ENCODE data around the gene DEDD2.
A peak's percentile ranks its signal among the peaks of the same experiment; 100 is the strongest.

DEDD2 gene

GRCh38 chr19:42198676-42199439, 18.6 kb downstream of the DEDD2 start:
- no peak for DNase-seq (ENCODE audit: low spot score)

- DNase-seq (ENCODE audit: low spot score) = no peak
Observed at GRCh38 chr19:42197375-42197817, 20.1 kb downstream of the DEDD2 start.

- no peak for DNase-seq (ENCODE audit: low spot score)
Observed at GRCh38 chr19:42196011-42197001, 21.2 kb downstream of the DEDD2 start.

- no peak for DNase-seq (ENCODE audit: low spot score)
Observed at GRCh38 chr19:42193706-42194105, 23.8 kb downstream of the DEDD2 start.

GRCh38 chr19:42193294-42193693, 24.2 kb downstream of the DEDD2 start:
- DNase-seq (ENCODE audit: low spot score) = no peak

GRCh38 chr19:42191855-42192254, 25.6 kb downstream of the DEDD2 start:
- peak; percentile 37 for DNase-seq (ENCODE audit: low spot score)

- DNase-seq (ENCODE audit: low spot score) = no peak
Observed at GRCh38 chr19:42191330-42191729, 26.1 kb downstream of the DEDD2 start.

- DNase-seq (ENCODE audit: low spot score) = no peak
Observed at GRCh38 chr19:42189133-42189532, 28.3 kb downstream of the DEDD2 start.

- DNase-seq (ENCODE audit: low spot score) = no peak
Observed at GRCh38 chr19:42188665-42189064, 28.8 kb downstream of the DEDD2 start.

GRCh38 chr19:42185277-42185676, 32.2 kb downstream of the DEDD2 start:
- no peak for DNase-seq (ENCODE audit: low spot score)

- DNase-seq (ENCODE audit: low spot score) = peak; percentile 94
Observed at GRCh38 chr19:42184401-42184861, 33.0 kb downstream of the DEDD2 start.

GRCh38 chr19:42178791-42179674, 38.4 kb downstream of the DEDD2 start:
- DNase-seq (ENCODE audit: low spot score) = no peak

- DNase-seq (ENCODE audit: low spot score) = no peak
Observed at GRCh38 chr19:42177686-42178019, 39.8 kb downstream of the DEDD2 start.

- peak; percentile 92 for DNase-seq (ENCODE audit: low spot score)
Observed at GRCh38 chr19:42176990-42177685, 40.3 kb downstream of the DEDD2 start.

GRCh38 chr19:42176649-42176989, 40.9 kb downstream of the DEDD2 start:
- DNase-seq (ENCODE audit: low spot score) = peak; percentile 65

GRCh38 chr19:42175952-42176648, 41.4 kb downstream of the DEDD2 start:
- DNase-seq (ENCODE audit: low spot score) = peak; percentile 46

- no peak for DNase-seq (ENCODE audit: low spot score)
Observed at GRCh38 chr19:42174958-42175734, 42.3 kb downstream of the DEDD2 start.

- no peak for DNase-seq (ENCODE audit: low spot score)
Observed at GRCh38 chr19:42174188-42174587, 43.3 kb downstream of the DEDD2 start.

GRCh38 chr19:42173695-42174094, 43.8 kb downstream of the DEDD2 start:
- no peak for DNase-seq (ENCODE audit: low spot score)

- DNase-seq (ENCODE audit: low spot score) = no peak
Observed at GRCh38 chr19:42172261-42172660, 45.2 kb downstream of the DEDD2 start.

Data from AG20443 (cell line).